Brain microvascular endothelial cell (primary cell): Measurements from ENCODE around the gene ARHGEF7.

Experiments
- DNase-seq: peaks from one replicate; pipeline ENCODE4 v3.0.0-alpha.2; 2020
- H3K27ac ChIP-seq: fragments of 250-450 bp; sonication (Bioruptor Pico); 2 replicates; pipeline ENCODE4 v1.5.1; 2020; ENCODE audit warnings: mild to moderate bottlenecking, moderate library complexity
- H3K27me3 ChIP-seq: fragments of 250-450 bp; sonication (Bioruptor Pico); replicated peaks from 2 replicates; pipeline ENCODE4 v1.5.1; 2020; ENCODE audit warnings: mild to moderate bottlenecking
- H3K36me3 ChIP-seq: fragments of 250-450 bp; sonication (Bioruptor Pico); replicated peaks from 2 replicates; pipeline ENCODE4 v1.5.1; 2020; ENCODE audit warnings: mild to moderate bottlenecking
- H3K4me3 ChIP-seq: 2 replicates; pipeline ENCODE4 v1.5.1; 2011; ENCODE audit warnings: low read depth, mild to moderate bottlenecking, control low read depth, low read length, moderate library complexity
- in situ Hi-C: cut with HindIII; loops from 2 replicates; pipeline ENCODE4 v1.10.0; 2017; ENCODE audit warnings: low sequenced_read_pairs, low pct_ligation_motif_present
- TF ChIP-seq, protein P1 (sequence below): IDR thresholded peaks from 2 replicates; pipeline ENCODE4 v1.5.1; 2011; ENCODE audit warnings: low read depth, mild to moderate bottlenecking, moderate library complexity, low read length, control low read depth, inconsistent platforms; ENCODE audit errors: missing control alignments

ARHGEF7 gene

GRCh38 chr13:111118898-111119607 is 3.9 kb downstream of the ARHGEF7 start:
- Histone ChIP-seq H3K27ac (no peak overlapping the region), H3K4me3 (no peak overlapping the region), H3K36me3 (no peaks in the 10 kb centered on the region), H3K27me3 (peaks cover 6% of the 10 kb centered on the region)
- in situ Hi-C loops: no loop called here
- TF ChIP-seq, protein P1, sequence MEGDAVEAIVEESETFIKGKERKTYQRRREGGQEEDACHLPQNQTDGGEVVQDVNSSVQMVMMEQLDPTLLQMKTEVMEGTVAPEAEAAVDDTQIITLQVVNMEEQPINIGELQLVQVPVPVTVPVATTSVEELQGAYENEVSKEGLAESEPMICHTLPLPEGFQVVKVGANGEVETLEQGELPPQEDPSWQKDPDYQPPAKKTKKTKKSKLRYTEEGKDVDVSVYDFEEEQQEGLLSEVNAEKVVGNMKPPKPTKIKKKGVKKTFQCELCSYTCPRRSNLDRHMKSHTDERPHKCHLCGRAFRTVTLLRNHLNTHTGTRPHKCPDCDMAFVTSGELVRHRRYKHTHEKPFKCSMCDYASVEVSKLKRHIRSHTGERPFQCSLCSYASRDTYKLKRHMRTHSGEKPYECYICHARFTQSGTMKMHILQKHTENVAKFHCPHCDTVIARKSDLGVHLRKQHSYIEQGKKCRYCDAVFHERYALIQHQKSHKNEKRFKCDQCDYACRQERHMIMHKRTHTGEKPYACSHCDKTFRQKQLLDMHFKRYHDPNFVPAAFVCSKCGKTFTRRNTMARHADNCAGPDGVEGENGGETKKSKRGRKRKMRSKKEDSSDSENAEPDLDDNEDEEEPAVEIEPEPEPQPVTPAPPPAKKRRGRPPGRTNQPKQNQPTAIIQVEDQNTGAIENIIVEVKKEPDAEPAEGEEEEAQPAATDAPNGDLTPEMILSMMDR: no peak
- DNase-seq: no peak

- DNase-seq: no peak
- TF ChIP-seq, protein P1: no peak
- in situ Hi-C loops: no loop called here
- Histone ChIP-seq H3K4me3 (no peak overlapping the region), H3K36me3 (no peaks in the 10 kb centered on the region), H3K27ac (no peak overlapping the region), H3K27me3 (no peaks in the 10 kb centered on the region)
Observed at GRCh38 chr13:111119966-111120365, 4.9 kb downstream of the ARHGEF7 start.

DNA sequence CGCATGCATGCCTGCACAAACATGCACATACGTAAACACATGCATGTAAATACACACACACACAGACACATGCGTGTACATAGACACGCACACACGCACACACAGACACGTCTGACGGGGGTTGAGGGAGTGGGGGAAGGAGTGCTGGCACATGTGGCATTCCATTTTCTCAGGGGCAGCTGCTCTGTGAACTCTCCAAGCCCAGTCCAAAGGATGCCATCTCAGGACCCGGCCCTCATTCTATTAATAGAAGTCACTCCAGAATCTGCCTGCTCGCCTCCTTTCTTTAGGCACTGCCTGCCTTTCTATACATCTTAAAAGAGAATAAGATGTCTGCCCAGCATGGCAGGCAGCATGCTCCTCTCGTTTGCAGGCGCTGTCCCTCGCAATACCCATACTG is 5.3 kb downstream of the ARHGEF7 start:
- Histone ChIP-seq H3K4me3 (no peak overlapping the region), H3K36me3 (no peaks in the 10 kb centered on the region), H3K27ac (no peak overlapping the region), H3K27me3 (no peaks in the 10 kb centered on the region)
- DNase-seq: no peak
- in situ Hi-C loops: no loop called here
- TF ChIP-seq, protein P1: no peak

DNA sequence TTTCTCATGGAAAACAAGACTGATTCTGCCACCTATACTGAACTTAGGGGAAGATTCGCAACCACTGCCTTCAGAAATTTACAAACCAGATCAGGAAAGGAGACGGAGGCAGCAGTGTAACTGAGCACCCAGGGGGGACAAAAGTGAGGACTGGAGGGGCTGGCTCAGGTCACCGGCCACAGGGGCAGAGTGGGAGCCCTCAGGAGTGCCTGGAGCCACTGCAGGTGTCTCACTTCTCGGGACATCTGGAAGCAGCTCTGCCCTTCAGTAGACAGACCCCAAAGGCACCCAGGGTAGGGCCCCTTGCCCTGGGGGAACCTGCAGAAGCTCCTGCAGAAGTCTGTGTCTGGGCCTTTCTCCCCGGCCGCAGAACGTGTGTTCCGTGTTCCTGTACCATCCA is 5.8 kb downstream of the ARHGEF7 start:
- no peak overlapping the region for H3K27ac ChIP-seq
- no peaks in the 10 kb centered on the region for H3K27me3 ChIP-seq
- in situ Hi-C loops: no loop called here
- no peaks in the 10 kb centered on the region for H3K36me3 ChIP-seq
- TF ChIP-seq, protein P1: no peak
- DNase-seq: no peak
- H3K4me3 ChIP-seq: no peak overlapping the region

DNA sequence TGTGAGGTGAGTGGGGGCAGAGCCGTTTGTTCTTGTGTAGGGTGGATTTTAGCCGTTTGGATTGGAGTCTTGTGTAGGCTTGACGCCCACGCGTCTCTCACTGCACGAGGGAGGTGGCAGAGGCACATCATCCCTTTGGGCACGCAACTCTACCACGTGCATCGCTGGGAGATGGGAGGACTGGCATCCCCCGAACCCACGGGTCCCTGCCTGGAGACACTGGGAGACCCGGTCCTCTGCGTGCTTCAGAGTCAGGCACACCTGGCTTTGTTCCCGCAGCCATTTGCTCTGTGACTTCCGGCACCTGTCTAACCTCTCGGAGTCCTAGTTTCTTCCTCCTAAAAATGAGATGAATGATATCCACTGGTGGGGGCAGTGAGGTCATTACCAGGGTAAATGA is 6.4 kb downstream of the ARHGEF7 start:
- no peak for DNase-seq
- H3K27me3 ChIP-seq: no peaks in the 10 kb centered on the region
- no peak overlapping the region for H3K4me3 ChIP-seq
- in situ Hi-C loops: no loop called here
- no peak overlapping the region for H3K27ac ChIP-seq
- TF ChIP-seq, protein P1: no peak
- no peaks in the 10 kb centered on the region for H3K36me3 ChIP-seq

DNA sequence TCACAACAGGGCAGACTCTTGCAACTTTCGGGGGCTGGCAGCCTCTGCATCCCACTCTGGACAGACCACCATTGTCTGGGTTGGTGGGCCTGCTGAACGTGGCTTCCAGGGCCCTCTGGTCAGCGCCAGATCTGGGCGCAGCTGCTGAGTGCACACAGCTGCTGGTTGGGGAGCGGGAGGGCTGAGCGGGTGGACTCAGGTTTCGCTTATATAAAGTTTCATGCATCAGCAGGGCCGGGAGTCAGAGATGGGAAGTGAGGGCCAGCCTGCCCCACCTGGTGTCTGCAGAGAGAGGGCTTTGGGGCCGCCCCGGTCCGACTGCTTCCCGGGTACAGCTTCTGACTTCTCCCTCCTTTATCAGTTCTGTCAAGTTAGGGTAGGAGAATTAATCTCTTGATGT is 6.9 kb downstream of the ARHGEF7 start:
- DNase-seq: no peak
- H3K27me3 ChIP-seq: no peaks in the 10 kb centered on the region
- no peaks in the 10 kb centered on the region for H3K36me3 ChIP-seq
- TF ChIP-seq, protein P1: no peak
- H3K27ac ChIP-seq: no peak overlapping the region
- no peak overlapping the region for H3K4me3 ChIP-seq
- in situ Hi-C loops: no loop called here
